ENCODE measurements around the gene ZNF507. TPM values are rescaled to one million over a fixed set of nuclear protein-coding genes. Genes with fewer than 3 reads are reported as not detected.

ZNF507 gene
- total RNA-seq, 8 experiments from 2014 or later: 7.9 to 31.6 (median 13.0) TPM

DNA sequence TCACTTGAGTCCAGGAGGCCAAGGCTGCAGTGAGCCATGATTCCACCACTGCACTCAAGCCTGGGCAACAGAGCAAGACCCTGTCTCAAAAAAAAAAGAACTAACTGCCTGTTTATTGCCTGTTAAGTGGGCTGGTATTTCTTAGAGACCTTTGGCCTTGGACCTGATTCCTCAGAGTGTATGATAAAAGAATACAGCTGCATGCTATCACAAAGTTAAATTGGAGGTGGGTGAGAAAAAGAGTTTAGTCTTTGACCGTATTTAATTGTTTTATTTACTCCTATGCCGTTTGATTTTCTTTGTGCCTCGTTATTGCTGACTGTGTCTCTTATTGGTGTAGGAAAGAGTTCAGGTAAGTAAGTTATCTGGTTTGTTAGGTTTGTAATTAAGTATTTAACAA lies 34.9 kb downstream of the ZNF507 start:
- in situ Hi-C loops (cut with MboI; ENCODE audit: low pct_unique_long_range_greater_than_20kb in 2 of 9, low sequenced_read_pairs in 9 of 9, unreplicated experiment in 9 of 9): no loop called here
- Histone ChIP-seq H3K4me1 (replicated peaks in 1 of 2) (no peaks in the 10 kb centered on the region), H3K27ac (no peak overlapping the region), H3K4me3 (no peak overlapping the region)
- 90 to 100% (median 100%) methylated on average over 1 to 3 of the region's 3 CpGs; no CpG with 5 or more reads in 1 of the 10 experiments for WGBS, 10 experiments
- ATAC-seq (replicated peaks in 6 of 8): no peak

GRCh38 chr19:32387701-32388392 lies 42.4 kb downstream of the ZNF507 start:
- Histone ChIP-seq H3K4me3 (no peak overlapping the region), H3K4me1 (replicated peaks in 1 of 2) (peaks cover 0 to 5% of the 10 kb centered on the region in 2 donors), H3K27ac (no peak overlapping the region)
- 24 to 95% (median 59%) methylated on average over 2 to 7 of the region's 7 CpGs for WGBS, 10 experiments
- in situ Hi-C loops (cut with MboI; ENCODE audit: low pct_unique_long_range_greater_than_20kb in 2 of 9, low sequenced_read_pairs in 9 of 9, unreplicated experiment in 9 of 9): no loop called here
- ATAC-seq (replicated peaks in 6 of 8): peak; percentile 23 to 99 (median 95)

GRCh38 chr19:32388393-32388855 lies 43.0 kb downstream of the ZNF507 start:
- Histone ChIP-seq H3K4me1 (replicated peaks in 1 of 2) (peaks cover 0 to 5% of the 10 kb centered on the region in 2 donors), H3K4me3 (no peak overlapping the region), H3K27ac (no peak overlapping the region)
- peak in 5 of 8 experiments; percentile 25 to 64 (median 36) for ATAC-seq (replicated peaks in 6 of 8)
- 46 to 100% (median 87%) methylated on average over 1 to 3 of the region's 3 CpGs; no CpG with 5 or more reads in 1 of the 10 experiments for WGBS, 10 experiments
- in situ Hi-C loops (cut with MboI; ENCODE audit: low pct_unique_long_range_greater_than_20kb in 2 of 9, low sequenced_read_pairs in 9 of 9, unreplicated experiment in 9 of 9): no loop called here

DNA sequence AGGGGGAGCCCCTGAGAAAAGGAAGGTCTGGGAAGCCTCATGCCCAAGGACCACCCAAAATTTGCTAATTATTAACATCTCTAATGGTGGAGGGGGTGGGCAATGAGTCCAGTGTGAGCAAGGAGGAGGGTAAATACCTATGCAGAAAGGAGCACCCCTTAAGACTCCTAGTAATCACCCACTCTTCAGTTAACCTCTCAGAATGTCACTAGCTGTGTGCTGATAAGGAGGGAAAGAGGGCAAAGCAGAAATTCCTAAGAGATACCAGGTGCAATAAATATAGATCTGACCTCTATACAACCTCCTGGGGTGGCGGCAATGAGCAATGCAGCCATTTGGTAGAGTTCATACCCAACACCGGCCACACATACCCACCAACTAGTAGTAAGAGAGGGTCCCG lies 47.5 kb downstream of the ZNF507 start:
- 72 to 100% (median 91%) methylated on average over 1 to 3 of the region's 3 CpGs; no CpG with 5 or more reads in 6 of the 10 experiments for WGBS, 10 experiments
- ATAC-seq (replicated peaks in 6 of 8): no peak
- H3K4me3 ChIP-seq: no peak overlapping the region
- H3K4me1 ChIP-seq (replicated peaks in 1 of 2): peaks cover 0 to 5% of the 10 kb centered on the region in 2 donors
- H3K27ac ChIP-seq: no peak overlapping the region
- in situ Hi-C loops (cut with MboI; ENCODE audit: low pct_unique_long_range_greater_than_20kb in 2 of 9, low sequenced_read_pairs in 9 of 9, unreplicated experiment in 9 of 9): no loop called here

- in situ Hi-C loops (cut with MboI; ENCODE audit: low pct_unique_long_range_greater_than_20kb in 2 of 9, low sequenced_read_pairs in 9 of 9, unreplicated experiment in 9 of 9): no loop called here
- Histone ChIP-seq H3K27ac (no peak overlapping the region), H3K4me1 (replicated peaks in 1 of 2) (no peaks in the 10 kb centered on the region), H3K4me3 (no peak overlapping the region)
- no peak for ATAC-seq (replicated peaks in 6 of 8)
- WGBS, 10 experiments: 38 to 95% (median 80%) methylated on average over 1 to 5 of the region's 6 CpGs; no CpG with 5 or more reads in 1 of the 10 experiments
These were observed 50.7 kb downstream of the ZNF507 start for GRCh38 chr19:32396046-32396652.

GRCh38 chr19:32397671-32398101 lies 52.3 kb downstream of the ZNF507 start:
- no peak overlapping the region for H3K4me3 ChIP-seq
- no peak overlapping the region for H3K27ac ChIP-seq
- WGBS, 10 experiments: 0 to 100% (median 47%) methylated on average over 1 to 5 of the region's 5 CpGs; no CpG with 5 or more reads in 2 of the 10 experiments
- ATAC-seq (replicated peaks in 6 of 8): peak in 5 of 8 experiments; percentile 55 to 100 (median 68)
- in situ Hi-C loops (cut with MboI; ENCODE audit: low pct_unique_long_range_greater_than_20kb in 2 of 9, low sequenced_read_pairs in 9 of 9, unreplicated experiment in 9 of 9): no loop called here
- no peaks in the 10 kb centered on the region for H3K4me1 ChIP-seq (replicated peaks in 1 of 2)

- Histone ChIP-seq H3K4me3 (no peak overlapping the region), H3K4me1 (replicated peaks in 1 of 2) (peaks cover 17 to 22% of the 10 kb centered on the region in 2 donors), H3K27ac (no peak overlapping the region)
- 33 to 100% (median 88%) methylated on average over 1 of the region's 1 CpG for WGBS, 10 experiments
- no peak for ATAC-seq (replicated peaks in 6 of 8)
- in situ Hi-C loops (cut with MboI; ENCODE audit: low pct_unique_long_range_greater_than_20kb in 2 of 9, low sequenced_read_pairs in 9 of 9, unreplicated experiment in 9 of 9): no loop called here
These were observed 56.6 kb downstream of the ZNF507 start for GRCh38 chr19:32401992-32402391.

GRCh38 chr19:32403291-32403995 lies 58.0 kb downstream of the ZNF507 start:
- WGBS, 10 experiments: 79 to 100% (median 87%) methylated on average over 1 to 4 of the region's 5 CpGs; no CpG with 5 or more reads in 1 of the 10 experiments
- peaks cover 17 to 26% of the 10 kb centered on the region in 2 donors for H3K4me1 ChIP-seq (replicated peaks in 1 of 2)
- peak overlapping the region; percentile 97 to 98 for H3K27ac ChIP-seq
- peak overlapping the region; percentile 80 to 98 (median 93) for H3K4me3 ChIP-seq
- no peak for ATAC-seq (replicated peaks in 6 of 8)
- in situ Hi-C loops (cut with MboI; ENCODE audit: low pct_unique_long_range_greater_than_20kb in 2 of 9, low sequenced_read_pairs in 9 of 9, unreplicated experiment in 9 of 9): no loop called here

DNA sequence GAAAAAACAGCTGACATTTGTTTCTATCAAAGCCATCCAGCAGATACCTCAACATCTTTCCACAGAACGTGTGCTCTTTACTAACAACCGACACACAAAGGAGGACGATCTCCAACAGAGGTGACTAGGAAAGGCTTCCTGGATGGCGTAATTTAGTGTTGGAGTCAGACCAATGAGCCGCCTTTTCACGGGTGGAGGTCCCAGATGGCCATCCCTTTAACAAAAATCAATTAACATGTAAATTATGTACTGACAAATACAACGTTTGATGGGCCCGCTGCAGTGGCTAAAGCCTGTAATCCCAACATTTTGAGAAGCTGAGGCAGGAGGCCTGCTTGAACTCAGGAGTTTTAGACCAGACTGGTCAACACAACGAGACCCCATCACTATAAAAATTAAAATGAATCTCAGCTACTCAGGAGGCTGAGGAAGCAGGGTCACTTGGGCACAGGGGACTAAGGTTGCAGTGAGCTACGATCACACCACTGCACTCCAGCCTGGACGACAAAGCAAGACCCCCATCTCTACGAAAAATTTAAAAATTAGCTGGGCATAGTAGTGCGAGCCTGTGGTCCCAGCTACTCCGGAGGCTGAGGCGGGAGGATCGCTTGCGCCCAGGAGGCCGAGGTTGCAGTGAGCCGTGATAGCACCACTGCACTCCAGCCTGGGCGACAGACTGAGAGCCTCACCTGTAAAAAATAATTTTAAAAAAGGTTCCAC lies 59.0 kb downstream of the ZNF507 start:
- 4 to 78% (median 27%) methylated on average over 4 to 15 of the region's 20 CpGs; no CpG with 5 or more reads in 1 of the 10 experiments for WGBS, 10 experiments

GRCh38 chr19:32404933-32405430 lies 59.6 kb downstream of the ZNF507 start:
- Histone ChIP-seq H3K4me1 (replicated peaks in 1 of 2) (peaks cover 17 to 26% of the 10 kb centered on the region in 2 donors), H3K27ac (peak overlapping the region; percentile 97 to 98), H3K4me3 (peak overlapping the region; percentile 80 to 98 (median 93))
- ATAC-seq (replicated peaks in 6 of 8): peak; percentile 17 to 43 (median 30)
- 0 to 10% (median 1%) methylated on average over 1 to 12 of the region's 36 CpGs; no CpG with 5 or more reads in 1 of the 10 experiments for WGBS, 10 experiments
- in situ Hi-C loops (cut with MboI; ENCODE audit: low pct_unique_long_range_greater_than_20kb in 2 of 9, low sequenced_read_pairs in 9 of 9, unreplicated experiment in 9 of 9): no loop called here

More for the DNA sequence above, 59.0 kb downstream of the ZNF507 start:
- peaks cover 17 to 26% of the 10 kb centered on the region in 2 donors for H3K4me1 ChIP-seq (replicated peaks in 1 of 2)
- ATAC-seq (replicated peaks in 6 of 8): no peak
- H3K4me3 ChIP-seq: peak overlapping the region; percentile 80 to 98 (median 93)
- in situ Hi-C loops (cut with MboI; ENCODE audit: low pct_unique_long_range_greater_than_20kb in 2 of 9, low sequenced_read_pairs in 9 of 9, unreplicated experiment in 9 of 9): no loop called here
- H3K27ac ChIP-seq: peak overlapping the region; percentile 97 to 98

DNA sequence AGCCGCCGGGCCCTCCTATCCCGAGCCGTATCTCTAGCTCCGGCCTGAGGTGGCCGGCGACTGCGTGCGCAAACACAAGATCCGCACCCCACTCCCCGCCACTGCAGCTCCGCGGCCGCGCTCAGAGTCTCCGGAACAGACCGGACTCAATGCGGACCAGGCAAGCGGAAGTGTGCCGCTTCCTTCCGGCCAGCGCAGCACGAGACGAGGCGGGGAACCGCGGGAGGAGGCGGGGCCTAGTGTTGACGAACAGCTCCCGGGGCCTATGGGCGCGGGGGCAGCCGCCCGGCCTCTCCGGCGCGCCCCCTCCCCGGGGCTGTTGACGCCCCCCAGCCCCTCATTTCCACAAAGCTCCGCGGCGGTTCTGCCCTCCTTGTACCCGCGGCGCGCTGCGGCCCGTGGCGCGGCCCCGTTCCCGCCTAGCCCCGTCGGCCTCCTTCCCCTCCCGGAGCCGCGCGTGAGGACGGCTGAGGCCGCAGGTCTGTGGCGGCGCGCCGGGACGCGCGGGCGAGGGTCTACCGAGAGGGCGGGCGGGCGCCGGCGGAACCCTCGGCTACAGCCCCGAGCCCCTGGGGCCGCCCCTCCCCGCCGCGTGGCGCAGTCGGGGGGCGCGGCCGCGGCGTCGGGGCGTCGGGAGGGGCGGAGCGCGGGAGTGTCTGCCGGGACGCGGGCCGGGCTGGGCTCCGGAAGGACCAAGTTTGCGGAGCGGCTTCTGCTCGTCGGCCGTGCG lies 60.2 kb downstream of the ZNF507 start, which contains the start of gene DPY19L3:
Gene DPY19L3 (plus strand): TSS at position 340 of the 730 bp plus-strand sequence. CDS start 2,484 bp downstream, outside the sequence.
- WGBS, 10 experiments: 0% methylated on average over 1 of the region's 104 CpGs; no CpG with 5 or more reads in 9 of the 10 experiments
- peaks cover 17 to 26% of the 10 kb centered on the region in 2 donors for H3K4me1 ChIP-seq (replicated peaks in 1 of 2)
- ATAC-seq (replicated peaks in 6 of 8): peak; percentile 89 to 97 (median 95)
- in situ Hi-C loops (cut with MboI; ENCODE audit: low pct_unique_long_range_greater_than_20kb in 2 of 9, low sequenced_read_pairs in 9 of 9, unreplicated experiment in 9 of 9): no loop called here
- H3K4me3 ChIP-seq: peak within 1 kb of the TSS; percentile 80 to 98 (median 93)
- H3K27ac ChIP-seq: peak within 1 kb of the TSS; percentile 97 to 98

Measured in motor neuron (in vitro differentiated cells).